Breast epithelium (tissue), 3 donors: Measurements from ENCODE around the gene RAB29.

Source experiments
- POLR2A ChIP-seq: fragments of 450-650 bp; IDR thresholded peaks from one replicate; pipeline ENCODE4 v1.6.1; 2016; ENCODE audit warnings: antibody characterized with exemption, mild to moderate bottlenecking, moderate library complexity
- POLR2AphosphoS5 ChIP-seq, 3 donors: sonication (generic); formaldehyde crosslinking; IDR thresholded peaks; one replicate each; pipeline ENCODE4 v1.6.1; 2017; ENCODE audit warnings: antibody characterized with exemption in 3 of 3
- TF ChIP-seq, protein P1 (sequence below), 3 donors: fragments of 450-650 bp; IDR thresholded peaks; one replicate each; pipeline ENCODE4 v1.5.1; 2016 to 2017; ENCODE audit warnings: antibody characterized with exemption in 3 of 3, mild to moderate bottlenecking in 3 of 3, moderate library complexity in 3 of 3

DNA sequence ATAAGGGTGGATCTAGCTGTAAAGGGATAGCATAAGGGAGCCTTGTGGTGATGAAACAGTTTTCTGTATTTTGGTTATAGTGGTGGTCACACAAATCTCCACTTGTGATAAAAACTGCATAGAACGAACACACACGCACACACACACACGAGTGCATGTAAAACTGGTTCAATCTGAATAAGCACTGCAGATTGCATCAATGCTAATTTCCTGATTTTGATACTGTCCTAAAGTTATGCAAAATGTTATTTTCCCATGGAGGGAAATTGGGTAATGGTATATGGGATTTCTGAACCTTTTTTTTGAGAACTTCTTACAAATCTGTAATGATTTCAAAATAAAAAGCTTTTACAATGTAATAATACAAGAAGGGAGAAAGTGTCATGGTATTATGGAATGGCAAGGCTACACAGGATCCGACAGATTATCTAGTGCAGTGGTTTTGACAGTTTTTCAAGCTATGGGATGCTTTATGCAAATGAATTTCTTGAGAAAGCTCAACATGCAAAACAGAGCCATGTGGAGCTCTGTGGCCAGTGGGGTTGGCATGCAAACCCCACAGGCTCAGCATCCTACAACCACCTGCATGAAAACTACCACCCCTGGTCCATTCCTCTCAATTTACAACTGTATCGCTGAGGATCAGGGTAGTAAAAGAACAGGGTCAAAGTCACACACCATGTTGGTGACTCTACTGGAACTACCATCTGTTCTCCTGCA lies 18.9 kb upstream of the RAB29 start:
- TF ChIP-seq, protein P1, sequence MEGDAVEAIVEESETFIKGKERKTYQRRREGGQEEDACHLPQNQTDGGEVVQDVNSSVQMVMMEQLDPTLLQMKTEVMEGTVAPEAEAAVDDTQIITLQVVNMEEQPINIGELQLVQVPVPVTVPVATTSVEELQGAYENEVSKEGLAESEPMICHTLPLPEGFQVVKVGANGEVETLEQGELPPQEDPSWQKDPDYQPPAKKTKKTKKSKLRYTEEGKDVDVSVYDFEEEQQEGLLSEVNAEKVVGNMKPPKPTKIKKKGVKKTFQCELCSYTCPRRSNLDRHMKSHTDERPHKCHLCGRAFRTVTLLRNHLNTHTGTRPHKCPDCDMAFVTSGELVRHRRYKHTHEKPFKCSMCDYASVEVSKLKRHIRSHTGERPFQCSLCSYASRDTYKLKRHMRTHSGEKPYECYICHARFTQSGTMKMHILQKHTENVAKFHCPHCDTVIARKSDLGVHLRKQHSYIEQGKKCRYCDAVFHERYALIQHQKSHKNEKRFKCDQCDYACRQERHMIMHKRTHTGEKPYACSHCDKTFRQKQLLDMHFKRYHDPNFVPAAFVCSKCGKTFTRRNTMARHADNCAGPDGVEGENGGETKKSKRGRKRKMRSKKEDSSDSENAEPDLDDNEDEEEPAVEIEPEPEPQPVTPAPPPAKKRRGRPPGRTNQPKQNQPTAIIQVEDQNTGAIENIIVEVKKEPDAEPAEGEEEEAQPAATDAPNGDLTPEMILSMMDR (IDR thresholded peaks at IDR 0.05), result no peak
- TF ChIP-seq POLR2A (no peak), POLR2AphosphoS5 (IDR thresholded peaks at IDR 0.05) (no peak)
